ENCODE measurements around the gene C3orf18.

The C3orf18 gene

DNA sequence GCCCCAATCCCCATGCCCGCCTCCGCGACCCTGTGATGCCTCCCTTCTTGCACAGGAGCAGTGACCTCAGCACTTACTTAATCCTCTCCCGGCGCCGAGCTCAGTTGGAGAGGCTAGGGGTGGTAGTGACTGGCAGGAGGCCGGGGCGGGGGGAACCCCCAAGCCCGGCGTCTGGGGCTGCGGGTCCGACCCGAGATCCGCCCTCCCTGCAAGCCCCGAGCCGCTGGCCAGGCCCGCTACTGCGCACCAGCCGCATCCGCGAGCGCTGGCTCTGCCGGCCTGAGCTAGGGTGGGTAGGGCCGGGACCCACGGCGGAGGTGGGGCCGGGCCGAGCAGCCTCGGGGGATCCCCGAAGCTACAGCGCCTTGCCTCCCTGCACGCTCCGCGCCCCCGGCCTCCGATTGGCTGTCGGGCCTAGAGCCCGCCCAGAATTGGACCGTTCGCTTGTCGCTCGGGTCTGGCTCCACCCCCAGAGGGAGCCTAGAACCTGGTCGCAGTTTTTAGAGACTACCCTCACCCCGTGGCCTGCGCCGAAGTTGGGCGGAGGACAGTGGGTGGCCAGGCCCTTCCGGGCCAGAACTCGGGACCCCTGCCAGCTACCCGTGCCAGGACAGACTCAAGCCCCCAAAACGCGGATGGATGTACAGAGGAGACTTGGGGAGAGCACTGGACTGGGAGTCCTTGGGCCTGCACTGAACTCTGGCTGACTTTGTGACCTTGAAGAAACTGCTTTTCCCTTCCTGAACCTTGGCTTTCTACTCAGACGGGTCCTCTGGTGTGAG lies at the start of gene C3orf18:
C3orf18 (minus strand) TSS at position 362 of the 782 bp plus-strand sequence. CDS start 2,048 bp downstream, outside the sequence.
- H3K27ac ChIP-seq (ENCODE audit: low read depth, low read length) = no peak within 1 kb of the TSS
- no peaks in the 10 kb centered on the region for H3K36me3 ChIP-seq (ENCODE audit: control insufficient read depth, insufficient read depth, low read length)
- H3K4me1 ChIP-seq (ENCODE audit: control insufficient read depth, insufficient read depth, low read length) = peaks cover 7% of the 10 kb centered on the region; the same call in 1 of the 2 replicates
- peak within 1 kb of the TSS; percentile 40 for H3K9ac ChIP-seq (ENCODE audit: low read length)
- no peaks in the 10 kb centered on the region for H3K9me3 ChIP-seq (ENCODE audit: control insufficient read depth, insufficient read depth, low read depth, low read length)
- H3K27me3 ChIP-seq (ENCODE audit: control insufficient read depth, insufficient read depth, low read length) = peaks cover 13% of the 10 kb centered on the region
- H3K4me3 ChIP-seq (ENCODE audit: low read depth, low read length) = peak within 1 kb of the TSS; percentile 97

DNA sequence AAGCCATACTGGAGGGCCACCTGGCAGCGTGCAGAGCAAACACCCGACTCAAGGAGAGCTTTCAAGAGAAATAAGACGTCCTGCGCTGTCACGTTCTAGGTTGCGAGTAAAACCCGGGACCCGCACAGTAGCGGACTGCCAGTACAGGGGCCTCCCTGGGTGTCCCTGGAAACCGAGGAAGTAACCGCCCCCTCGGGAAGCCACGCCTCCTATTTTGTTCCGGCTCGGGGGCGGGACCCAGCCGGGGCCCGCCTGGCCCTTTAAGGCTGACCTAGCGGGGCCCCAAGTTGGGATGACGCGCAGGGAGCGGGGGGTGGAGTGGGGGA lies 49.2 kb upstream of the C3orf18 start:
- peak overlapping the region; percentile 64 for H3K4me3 ChIP-seq (ENCODE audit: low read depth, low read length)
- peaks cover 19% of the 10 kb centered on the region for H3K27me3 ChIP-seq (ENCODE audit: control insufficient read depth, insufficient read depth, low read length)
- H3K4me1 ChIP-seq (ENCODE audit: control insufficient read depth, insufficient read depth, low read length) = peaks cover 13% of the 10 kb centered on the region
- peaks cover 4% of the 10 kb centered on the region; the same call in 1 of the 2 replicates for H3K36me3 ChIP-seq (ENCODE audit: control insufficient read depth, insufficient read depth, low read length)
- H3K9ac ChIP-seq (ENCODE audit: low read length) = no peak overlapping the region
- H3K27ac ChIP-seq (ENCODE audit: low read depth, low read length) = no peak overlapping the region
- no peaks in the 10 kb centered on the region for H3K9me3 ChIP-seq (ENCODE audit: control insufficient read depth, insufficient read depth, low read depth, low read length)

DNA sequence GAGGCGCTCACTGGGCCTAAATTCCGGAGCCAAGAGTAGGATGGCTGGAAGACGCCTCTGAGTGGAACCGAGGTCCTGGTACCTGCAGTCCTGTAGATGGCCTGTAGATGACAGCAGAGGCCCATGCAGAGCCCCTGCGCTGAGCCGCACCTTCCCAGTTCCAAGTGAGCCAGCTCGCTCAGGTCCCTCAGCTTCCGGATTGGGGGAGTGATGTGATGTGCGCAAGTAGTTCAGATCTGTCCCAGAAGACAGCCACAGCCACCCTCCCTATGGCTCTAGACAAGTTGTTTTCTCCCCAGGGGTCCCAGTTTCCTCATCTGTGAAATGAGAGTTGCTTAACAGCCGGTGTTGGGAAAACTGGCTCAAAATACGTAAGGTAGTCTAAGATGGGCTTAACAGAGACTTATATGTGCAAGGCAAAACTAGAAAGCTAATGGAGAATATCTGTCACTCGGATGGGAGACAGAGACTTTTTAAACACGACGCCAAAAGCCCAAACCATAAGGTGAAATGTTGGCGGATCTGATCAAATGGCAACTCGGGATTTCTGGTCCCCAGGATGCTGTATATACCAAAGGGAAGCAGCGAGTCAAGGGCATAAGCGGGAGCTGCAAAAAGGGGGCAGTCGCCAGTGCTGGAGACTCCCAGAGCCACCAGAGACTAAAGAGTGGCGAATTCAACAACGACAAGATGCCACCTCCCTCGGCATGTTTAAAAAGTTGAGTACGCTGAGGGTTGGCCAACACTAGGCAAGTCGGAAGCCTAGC lies 48.6 kb upstream of the C3orf18 start:
- H3K4me3 ChIP-seq (ENCODE audit: low read depth, low read length) = peak overlapping the region; percentile 64
- H3K27ac ChIP-seq (ENCODE audit: low read depth, low read length) = no peak overlapping the region
- H3K4me1 ChIP-seq (ENCODE audit: control insufficient read depth, insufficient read depth, low read length) = peaks cover 15% of the 10 kb centered on the region
- peaks cover 20% of the 10 kb centered on the region for H3K27me3 ChIP-seq (ENCODE audit: control insufficient read depth, insufficient read depth, low read length)
- no peak overlapping the region for H3K9ac ChIP-seq (ENCODE audit: low read length)
- H3K9me3 ChIP-seq (ENCODE audit: control insufficient read depth, insufficient read depth, low read depth, low read length) = no peaks in the 10 kb centered on the region
- peaks cover 4% of the 10 kb centered on the region; the same call in 1 of the 2 replicates for H3K36me3 ChIP-seq (ENCODE audit: control insufficient read depth, insufficient read depth, low read length)

- Histone ChIP-seq H3K27ac (ENCODE audit: low read depth, low read length) (no peak overlapping the region), H3K27me3 (ENCODE audit: control insufficient read depth, insufficient read depth, low read length) (peaks cover 30% of the 10 kb centered on the region), H3K36me3 (ENCODE audit: control insufficient read depth, insufficient read depth, low read length) (peaks cover 4% of the 10 kb centered on the region; the same call in 1 of the 2 replicates), H3K9me3 (ENCODE audit: control insufficient read depth, insufficient read depth, low read depth, low read length) (no peaks in the 10 kb centered on the region), H3K4me3 (ENCODE audit: low read depth, low read length) (no peak overlapping the region), H3K9ac (ENCODE audit: low read length) (no peak overlapping the region), H3K4me1 (ENCODE audit: control insufficient read depth, insufficient read depth, low read length) (peaks cover 22% of the 10 kb centered on the region)
Measured at GRCh38 chr3:50615190-50615589, 47.6 kb upstream of the C3orf18 start.

DNA sequence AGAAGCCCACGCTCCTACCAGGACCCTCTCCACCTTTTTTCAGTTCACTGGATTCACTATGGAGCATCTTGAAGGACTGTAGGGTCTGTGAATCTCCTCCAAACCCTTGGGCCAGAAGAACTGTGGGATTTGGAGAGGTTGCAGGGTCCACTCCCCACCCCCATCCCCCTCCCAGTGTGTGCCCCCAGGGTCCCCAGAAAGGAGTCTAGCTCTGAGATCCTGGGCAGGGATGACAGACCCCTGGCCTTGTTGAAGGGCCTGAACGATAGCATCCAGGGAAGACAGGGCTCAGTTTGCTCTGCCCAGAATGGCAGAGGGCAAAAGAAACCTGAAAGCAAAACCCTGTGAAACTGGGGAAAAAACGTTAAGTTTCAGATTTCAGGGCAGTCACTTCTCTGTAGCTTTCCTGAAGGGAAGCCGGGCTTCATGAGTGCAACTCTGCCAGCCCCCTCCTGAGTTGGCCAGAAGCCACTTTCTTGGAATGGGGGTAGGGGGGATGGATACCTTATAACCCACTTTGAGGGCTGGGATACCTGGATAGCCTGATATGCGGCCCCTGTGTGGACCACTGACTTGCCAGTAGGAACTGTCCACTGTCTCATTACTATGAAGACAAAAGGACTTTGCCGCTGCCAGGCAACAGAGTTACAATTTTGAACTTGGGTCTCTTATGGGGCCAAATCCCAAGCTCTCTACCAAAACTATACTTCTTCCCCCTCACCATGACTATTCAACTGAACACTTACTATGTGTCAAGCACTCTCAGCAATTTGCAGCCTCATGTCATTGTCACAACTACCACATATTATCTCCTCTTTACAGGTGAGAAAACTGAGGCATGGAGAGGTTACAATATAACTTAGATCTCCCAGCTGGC lies 45.7 kb upstream of the C3orf18 start:
- no peak overlapping the region for H3K27ac ChIP-seq (ENCODE audit: low read depth, low read length)
- no peaks in the 10 kb centered on the region for H3K9me3 ChIP-seq (ENCODE audit: control insufficient read depth, insufficient read depth, low read depth, low read length)
- peaks cover 37% of the 10 kb centered on the region for H3K27me3 ChIP-seq (ENCODE audit: control insufficient read depth, insufficient read depth, low read length)
- no peak overlapping the region for H3K9ac ChIP-seq (ENCODE audit: low read length)
- H3K36me3 ChIP-seq (ENCODE audit: control insufficient read depth, insufficient read depth, low read length) = no peaks in the 10 kb centered on the region
- no peak overlapping the region; the same call in 1 of the 2 replicates for H3K4me3 ChIP-seq (ENCODE audit: low read depth, low read length)
- peaks cover 22% of the 10 kb centered on the region for H3K4me1 ChIP-seq (ENCODE audit: control insufficient read depth, insufficient read depth, low read length)

- Histone ChIP-seq H3K9ac (ENCODE audit: low read length) (peak overlapping the region; percentile 49), H3K4me3 (ENCODE audit: low read depth, low read length) (peak overlapping the region; percentile 73), H3K4me1 (ENCODE audit: control insufficient read depth, insufficient read depth, low read length) (peaks cover 16% of the 10 kb centered on the region), H3K27ac (ENCODE audit: low read depth, low read length) (no peak overlapping the region), H3K9me3 (ENCODE audit: control insufficient read depth, insufficient read depth, low read depth, low read length) (no peaks in the 10 kb centered on the region), H3K36me3 (ENCODE audit: control insufficient read depth, insufficient read depth, low read length) (no peaks in the 10 kb centered on the region), H3K27me3 (ENCODE audit: control insufficient read depth, insufficient read depth, low read length) (peaks cover 37% of the 10 kb centered on the region)
Measured at GRCh38 chr3:50612234-50612882, 44.8 kb upstream of the C3orf18 start.

DNA sequence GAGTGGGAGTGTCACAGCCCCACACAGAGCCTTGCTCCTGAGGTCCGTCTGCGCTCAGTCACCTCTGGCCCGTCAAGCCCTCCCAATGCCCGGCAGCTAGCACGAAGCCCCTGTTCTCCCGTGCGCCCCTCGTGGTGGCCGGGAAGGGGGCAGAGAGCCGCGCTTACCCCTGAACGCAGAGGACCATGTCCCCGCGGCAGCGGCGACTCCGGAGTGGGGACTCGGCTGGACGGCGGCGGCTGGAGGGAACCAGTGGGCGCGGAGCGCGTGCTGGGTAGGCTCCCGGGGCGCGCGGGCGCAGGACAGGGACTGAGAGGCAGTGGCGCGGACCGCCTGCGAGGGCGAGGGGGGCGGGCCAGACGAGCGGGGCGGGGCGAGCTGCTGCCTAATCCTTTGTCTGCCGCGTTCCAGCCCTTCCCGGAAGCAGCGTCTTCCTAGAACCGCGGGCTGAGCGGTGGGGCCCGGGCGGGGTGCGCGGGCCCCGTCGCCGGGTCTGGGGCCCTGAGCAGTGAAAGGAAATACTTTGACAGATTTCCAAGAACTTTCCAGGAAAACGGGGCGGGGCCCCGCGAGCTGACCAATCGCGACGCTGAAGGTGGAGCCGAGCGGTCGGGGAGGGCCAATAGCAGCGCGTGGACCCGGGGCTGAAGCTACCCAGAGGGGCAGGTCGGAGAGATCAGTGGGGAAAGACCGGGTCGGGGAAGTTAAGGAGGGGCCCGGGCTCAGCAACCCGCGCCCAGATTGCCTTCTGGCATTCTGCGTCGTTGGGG lies 44.1 kb upstream of the C3orf18 start, which contains the start of gene CISH:
CISH (minus strand) TSS at position 311 of the 770 bp plus-strand sequence; CDS start at position 187, 124 bp downstream.
- Histone ChIP-seq H3K36me3 (ENCODE audit: control insufficient read depth, insufficient read depth, low read length) (no peaks in the 10 kb centered on the region), H3K9ac (ENCODE audit: low read length) (peak within 1 kb of the TSS; percentile 78), H3K9me3 (ENCODE audit: control insufficient read depth, insufficient read depth, low read depth, low read length) (no peaks in the 10 kb centered on the region), H3K4me1 (ENCODE audit: control insufficient read depth, insufficient read depth, low read length) (peaks cover 16% of the 10 kb centered on the region), H3K4me3 (ENCODE audit: low read depth, low read length) (peak within 1 kb of the TSS; percentile 73), H3K27ac (ENCODE audit: low read depth, low read length) (peak within 1 kb of the TSS; percentile 60; the same call in 1 of the 2 replicates), H3K27me3 (ENCODE audit: control insufficient read depth, insufficient read depth, low read length) (peaks cover 37% of the 10 kb centered on the region)

DNA sequence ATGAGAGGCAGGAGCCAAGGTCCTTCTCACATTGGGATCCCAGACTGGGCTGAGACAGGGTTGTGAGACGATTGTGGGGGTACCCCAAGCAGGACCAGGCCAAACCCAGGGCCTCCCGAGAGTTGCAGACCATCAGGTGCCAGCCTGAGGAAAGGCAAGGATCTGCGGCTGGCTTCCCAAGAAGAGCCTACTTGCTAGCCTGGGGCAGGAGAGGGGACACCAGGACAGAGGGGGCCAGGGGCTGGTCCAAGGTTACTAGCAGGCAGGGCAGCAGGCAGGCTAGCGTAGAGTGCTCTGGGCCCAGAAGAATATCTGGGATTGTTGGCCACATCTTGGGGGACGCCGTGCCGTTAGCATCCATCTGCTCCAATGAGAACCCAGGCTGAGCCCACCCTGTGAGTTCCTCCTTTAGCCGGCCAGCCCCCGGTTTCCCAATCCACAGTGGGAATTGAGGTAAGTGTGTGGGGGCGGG lies 43.5 kb upstream of the C3orf18 start:
- H3K4me3 ChIP-seq (ENCODE audit: low read depth, low read length) = peak overlapping the region; percentile 73
- H3K27me3 ChIP-seq (ENCODE audit: control insufficient read depth, insufficient read depth, low read length) = peaks cover 37% of the 10 kb centered on the region
- H3K9me3 ChIP-seq (ENCODE audit: control insufficient read depth, insufficient read depth, low read depth, low read length) = no peaks in the 10 kb centered on the region
- no peak overlapping the region for H3K27ac ChIP-seq (ENCODE audit: low read depth, low read length)
- peak overlapping the region; percentile 78 for H3K9ac ChIP-seq (ENCODE audit: low read length)
- no peaks in the 10 kb centered on the region for H3K36me3 ChIP-seq (ENCODE audit: control insufficient read depth, insufficient read depth, low read length)
- H3K4me1 ChIP-seq (ENCODE audit: control insufficient read depth, insufficient read depth, low read length) = peaks cover 11% of the 10 kb centered on the region

- no peak overlapping the region for H3K27ac ChIP-seq (ENCODE audit: low read depth, low read length)
- no peaks in the 10 kb centered on the region for H3K9me3 ChIP-seq (ENCODE audit: control insufficient read depth, insufficient read depth, low read depth, low read length)
- peaks cover 11% of the 10 kb centered on the region for H3K4me1 ChIP-seq (ENCODE audit: control insufficient read depth, insufficient read depth, low read length)
- no peaks in the 10 kb centered on the region for H3K36me3 ChIP-seq (ENCODE audit: control insufficient read depth, insufficient read depth, low read length)
- H3K27me3 ChIP-seq (ENCODE audit: control insufficient read depth, insufficient read depth, low read length) = peaks cover 37% of the 10 kb centered on the region
- peak overlapping the region; percentile 73 for H3K4me3 ChIP-seq (ENCODE audit: low read depth, low read length)
- H3K9ac ChIP-seq (ENCODE audit: low read length) = no peak overlapping the region
Measured at GRCh38 chr3:50610181-50610971, 42.8 kb upstream of the C3orf18 start.
